ENCODE data around the gene USP40. TPM values are rescaled to one million over a fixed set of nuclear protein-coding genes. Genes with fewer than 3 reads are reported as not detected.

USP40 gene
- total RNA-seq, 1 donor from 2014 or later: 32.9 TPM

DNA sequence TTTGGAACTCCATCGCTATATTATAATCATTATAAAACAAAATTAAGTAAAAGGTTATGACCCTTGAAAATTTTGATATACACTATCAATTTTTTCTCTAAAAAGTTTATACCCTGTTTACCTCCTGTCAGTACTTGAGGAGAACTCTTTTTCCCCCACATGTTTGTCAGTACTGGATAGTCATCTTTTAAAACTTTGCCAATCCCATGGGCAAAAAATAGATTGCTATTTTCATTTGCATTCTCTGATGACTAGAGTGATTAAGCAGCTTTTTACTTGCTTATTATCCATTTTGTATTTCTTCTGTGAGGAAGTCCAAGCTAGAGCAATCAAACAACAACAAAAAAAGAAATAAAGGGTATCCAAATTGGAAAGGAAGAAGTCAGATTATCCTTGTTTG is 135.9 kb downstream of the USP40 start:
- no peak overlapping the region for H3K4me3 Mint-ChIP-seq
- TF ChIP-seq, protein P1, sequence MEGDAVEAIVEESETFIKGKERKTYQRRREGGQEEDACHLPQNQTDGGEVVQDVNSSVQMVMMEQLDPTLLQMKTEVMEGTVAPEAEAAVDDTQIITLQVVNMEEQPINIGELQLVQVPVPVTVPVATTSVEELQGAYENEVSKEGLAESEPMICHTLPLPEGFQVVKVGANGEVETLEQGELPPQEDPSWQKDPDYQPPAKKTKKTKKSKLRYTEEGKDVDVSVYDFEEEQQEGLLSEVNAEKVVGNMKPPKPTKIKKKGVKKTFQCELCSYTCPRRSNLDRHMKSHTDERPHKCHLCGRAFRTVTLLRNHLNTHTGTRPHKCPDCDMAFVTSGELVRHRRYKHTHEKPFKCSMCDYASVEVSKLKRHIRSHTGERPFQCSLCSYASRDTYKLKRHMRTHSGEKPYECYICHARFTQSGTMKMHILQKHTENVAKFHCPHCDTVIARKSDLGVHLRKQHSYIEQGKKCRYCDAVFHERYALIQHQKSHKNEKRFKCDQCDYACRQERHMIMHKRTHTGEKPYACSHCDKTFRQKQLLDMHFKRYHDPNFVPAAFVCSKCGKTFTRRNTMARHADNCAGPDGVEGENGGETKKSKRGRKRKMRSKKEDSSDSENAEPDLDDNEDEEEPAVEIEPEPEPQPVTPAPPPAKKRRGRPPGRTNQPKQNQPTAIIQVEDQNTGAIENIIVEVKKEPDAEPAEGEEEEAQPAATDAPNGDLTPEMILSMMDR (IDR thresholded peaks at IDR 0.05): no peak
- TF ChIP-seq EZH2 (IDR thresholded peaks at IDR 0.05) (no peak), EZH2phosphoT487 (IDR thresholded peaks at IDR 0.05) (no peak)
- peaks cover 3% of the 10 kb centered on the region for H3K4me1 Mint-ChIP-seq
- H3K27ac Mint-ChIP-seq: no peak overlapping the region
- Histone ChIP-seq H3K9ac (no peak overlapping the region), H4K20me1 (ENCODE audit: low read depth) (no peaks in the 10 kb centered on the region), H3K9me3 (ENCODE audit: low read depth) (no peaks in the 10 kb centered on the region), H3K4me1 (no peaks in the 10 kb centered on the region), H3K36me3 (no peaks in the 10 kb centered on the region), H3K4me3 (no peak overlapping the region), H3K27me3 (no peaks in the 10 kb centered on the region), H2AFZ (replicated peaks) (no peak overlapping the region), H3F3A (ENCODE audit: low read depth) (no peaks in the 10 kb centered on the region), H3K79me2 (ENCODE audit: low read depth) (no peaks in the 10 kb centered on the region), H3K4me2 (no peak overlapping the region), H3K27ac (no peak overlapping the region)
- no peaks in the 10 kb centered on the region for H3K27me3 Mint-ChIP-seq (ENCODE audit: insufficient read depth, low read depth)
- H3K36me3 Mint-ChIP-seq: peaks cover 6% of the 10 kb centered on the region
- no peaks in the 10 kb centered on the region for H3K9me3 Mint-ChIP-seq
- DNase-seq (ENCODE audit: low spot score): no peak

DNA sequence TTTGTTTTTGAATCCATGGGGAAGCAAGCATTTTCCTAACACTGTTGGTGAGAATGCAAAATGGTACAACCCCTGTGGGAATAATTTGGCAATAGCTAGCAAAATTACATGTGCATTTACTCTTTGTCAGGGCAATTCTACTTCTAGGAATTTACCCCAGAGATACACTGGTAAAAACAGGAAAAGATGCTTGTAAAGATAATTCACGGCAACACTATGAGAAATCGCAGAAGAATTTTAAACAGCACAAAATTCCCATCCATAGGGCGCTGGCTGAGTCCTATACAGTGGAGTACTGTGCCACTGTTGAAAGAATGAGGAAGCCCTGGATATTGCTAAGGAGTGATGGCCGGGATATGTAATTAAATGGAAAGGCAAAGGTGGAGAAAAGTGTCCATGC is 136.5 kb downstream of the USP40 start:
- H3K27me3 ChIP-seq: no peaks in the 10 kb centered on the region
- H3K9me3 ChIP-seq (ENCODE audit: low read depth): no peaks in the 10 kb centered on the region
- no peaks in the 10 kb centered on the region for H3K36me3 ChIP-seq
- no peaks in the 10 kb centered on the region for H4K20me1 ChIP-seq (ENCODE audit: low read depth)
- H3F3A ChIP-seq (ENCODE audit: low read depth): no peaks in the 10 kb centered on the region
- no peak for DNase-seq (ENCODE audit: low spot score)
- no peak overlapping the region for H3K4me2 ChIP-seq
- peaks cover 8% of the 10 kb centered on the region for H3K36me3 Mint-ChIP-seq
- H3K4me1 Mint-ChIP-seq: peaks cover 3% of the 10 kb centered on the region
- H3K27me3 Mint-ChIP-seq (ENCODE audit: insufficient read depth, low read depth): no peaks in the 10 kb centered on the region
- H3K27ac Mint-ChIP-seq: no peak overlapping the region
- no peak overlapping the region for H3K27ac ChIP-seq
- no peak overlapping the region for H3K9ac ChIP-seq
- no peaks in the 10 kb centered on the region for H3K4me1 ChIP-seq
- H3K4me3 Mint-ChIP-seq: no peak overlapping the region
- TF ChIP-seq, protein P1 (IDR thresholded peaks at IDR 0.05): no peak
- TF ChIP-seq EZH2phosphoT487 (IDR thresholded peaks at IDR 0.05): no peak
- H3K79me2 ChIP-seq (ENCODE audit: low read depth): no peaks in the 10 kb centered on the region
- no peak overlapping the region for H2AFZ ChIP-seq (replicated peaks)
- no peaks in the 10 kb centered on the region for H3K9me3 Mint-ChIP-seq
- no peak overlapping the region for H3K4me3 ChIP-seq

DNA sequence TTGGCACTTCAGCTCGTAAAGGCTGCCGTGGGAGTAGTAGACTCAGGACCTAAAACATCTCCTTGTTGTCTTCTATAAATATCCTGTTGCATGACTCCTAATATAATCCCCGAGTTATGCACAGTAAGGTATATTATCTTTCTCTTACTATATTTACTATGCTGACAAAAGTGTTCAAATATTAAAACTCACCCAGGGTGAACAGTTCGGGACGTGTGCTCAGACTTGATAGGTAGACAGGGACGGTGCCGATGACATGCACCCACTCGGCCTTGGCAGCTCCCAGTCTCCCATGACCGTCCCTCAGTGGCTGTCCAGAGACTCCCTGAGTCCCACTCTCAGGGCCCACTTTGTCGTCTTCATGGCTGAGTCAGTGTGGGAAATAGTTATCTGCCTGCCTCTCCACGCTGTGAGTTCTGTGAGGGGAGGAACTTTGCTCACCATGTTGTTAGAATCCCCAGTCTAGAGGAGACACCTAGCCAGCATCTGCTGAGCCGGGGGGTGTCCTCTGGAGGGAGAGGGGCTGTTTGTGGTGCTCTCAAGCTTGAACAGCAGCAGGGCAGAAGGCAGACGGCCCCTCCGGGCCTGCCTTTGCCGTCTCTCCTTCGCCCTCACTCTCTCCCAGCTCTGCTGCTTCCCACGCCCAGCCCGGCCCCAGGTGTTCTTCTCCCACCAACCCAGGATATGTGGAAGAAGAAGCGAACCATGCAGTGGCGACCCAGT is 137.2 kb downstream of the USP40 start:
- Mint-ChIP-seq H3K27me3 (ENCODE audit: insufficient read depth, low read depth) (no peaks in the 10 kb centered on the region), H3K27ac (peak overlapping the region; percentile 90), H3K36me3 (peaks cover 9% of the 10 kb centered on the region), H3K4me3 (no peak overlapping the region), H3K4me1 (peaks cover 3% of the 10 kb centered on the region), H3K9me3 (peaks cover 2% of the 10 kb centered on the region)
- Histone ChIP-seq H3K27ac (no peak overlapping the region), H3K4me3 (no peak overlapping the region), H3K79me2 (ENCODE audit: low read depth) (no peaks in the 10 kb centered on the region), H3K9ac (no peak overlapping the region), H3K4me2 (no peak overlapping the region), H3F3A (ENCODE audit: low read depth) (no peaks in the 10 kb centered on the region), H3K36me3 (no peaks in the 10 kb centered on the region), H2AFZ (replicated peaks) (no peak overlapping the region), H3K9me3 (ENCODE audit: low read depth) (no peaks in the 10 kb centered on the region), H3K4me1 (no peaks in the 10 kb centered on the region), H4K20me1 (ENCODE audit: low read depth) (no peaks in the 10 kb centered on the region), H3K27me3 (no peaks in the 10 kb centered on the region)
- TF ChIP-seq EZH2phosphoT487 (IDR thresholded peaks at IDR 0.05) (no peak), EZH2 (IDR thresholded peaks at IDR 0.05) (no peak)
- TF ChIP-seq, protein P1 (IDR thresholded peaks at IDR 0.05): no peak
- no peak for DNase-seq (ENCODE audit: low spot score)
